RWPE1 (cell line): ENCODE measurements around the gene KCNB1.

ENCODE experiments used
- CTCF ChIA-PET: fragments of 350-600 bp; sonication (Branson Sonifier 250); formaldehyde crosslinking; extraction: SDS; loops from one replicate; lab custom pipeline; 2021; lab: Yijun Ruan, JAX
- POLR2A ChIA-PET: fragments of 400-600 bp; formaldehyde crosslinking; extraction: SDS; loops from one replicate; lab custom pipeline; 2020; ENCODE audit warnings: antibody characterized with exemption; ENCODE audit not compliant: low non-redundant PET; lab: Yijun Ruan, JAX
- DNase-seq: peaks from one replicate; pipeline ENCODE4 v3.0.0; 2012; ENCODE audit warnings: low spot score
- H3K27ac ChIP-seq: fragments of 450-650 bp; 2 replicates; pipeline ENCODE4 v1.5.1; 2017
- CTCF ChIP-seq: fragments of 450-650 bp; conservative IDR thresholded peaks from 2 replicates; pipeline ENCODE4 v1.5.1; 2017; ENCODE audit warnings: low read depth, mild to moderate bottlenecking

The KCNB1 gene

DNA sequence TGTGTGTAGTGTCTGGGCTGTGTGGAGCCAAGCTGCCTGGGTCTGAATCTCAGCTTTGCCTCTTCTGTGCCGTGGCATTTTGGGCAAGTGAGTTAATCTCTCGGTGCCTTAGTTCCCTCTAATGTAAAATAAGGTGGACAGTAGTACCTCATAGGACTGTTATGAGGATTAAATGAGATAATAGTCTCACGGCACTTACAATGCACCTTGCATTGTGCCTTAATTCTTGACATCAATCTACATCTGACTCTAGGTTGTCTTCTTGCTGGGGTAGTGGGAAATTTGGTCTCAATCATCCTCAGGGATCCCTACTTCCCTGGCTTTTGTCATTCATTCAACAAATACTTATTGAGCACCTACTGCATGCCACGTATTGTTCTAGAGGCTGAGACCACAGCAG lies 133.9 kb downstream of the KCNB1 start:
- CTCF ChIA-PET: interaction anchor here (1.0 kb wide), 1 partner anchor 13 kb away, joined by 4 read pairs; no protein-coding TSS in a partner anchor
- no peak for DNase-seq
- POLR2A ChIA-PET: no interaction called here
- H3K27ac ChIP-seq: no peak overlapping the region; the same call in 1 of the 2 replicates
- TF ChIP-seq CTCF: no peak

DNA sequence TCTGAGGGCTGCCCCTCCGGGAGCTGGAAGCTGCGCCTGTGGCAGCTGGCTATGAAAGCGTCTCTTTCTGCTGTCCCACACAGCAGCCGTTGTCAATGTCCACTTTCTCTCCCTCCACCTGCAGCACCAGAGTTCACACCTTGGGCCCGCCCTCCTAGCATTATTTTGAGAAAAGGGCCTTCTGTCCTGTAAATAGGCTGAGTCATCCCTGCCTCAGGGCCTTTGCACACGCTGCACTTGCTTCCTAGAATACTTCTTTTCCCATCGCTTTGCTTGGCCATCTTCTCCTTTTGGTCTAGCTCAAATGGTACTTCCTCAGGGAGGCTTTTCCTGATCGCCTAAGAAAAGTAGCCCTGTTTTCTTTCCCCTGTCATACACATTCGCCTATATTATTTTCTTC lies 135.3 kb downstream of the KCNB1 start:
- DNase-seq: no peak
- ChIA-PET CTCF (interaction anchor here (0.6 to 1.0 kb wide), 2 partner anchors 128 to 139 kb away, joined by 3 read pairs; no protein-coding TSS in a partner anchor), POLR2A (no interaction called here)
- peak overlapping the region; percentile 97 for H3K27ac ChIP-seq
- TF ChIP-seq CTCF: no peak

DNA sequence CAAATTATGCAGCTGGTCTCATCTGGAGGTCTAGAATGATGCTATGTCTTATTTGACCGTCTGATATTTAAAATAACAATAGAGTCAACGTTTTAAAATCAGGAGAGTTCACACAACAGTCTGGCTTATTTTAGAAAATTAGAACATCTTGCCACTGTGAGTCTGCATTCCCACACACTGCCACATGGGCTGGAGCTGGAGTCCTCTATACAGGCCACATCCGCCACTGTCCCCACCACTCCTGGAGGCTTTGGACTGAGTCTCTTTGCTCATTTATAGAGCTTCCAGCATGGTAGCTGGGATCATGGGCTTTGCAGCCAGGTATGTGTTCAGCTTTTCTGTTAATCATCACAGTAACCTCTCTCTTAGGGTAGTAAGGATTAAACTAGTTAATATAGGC lies 135.8 kb downstream of the KCNB1 start:
- ChIA-PET CTCF (interaction anchor here (0.6 to 1.0 kb wide), 2 partner anchors 128 to 140 kb away, joined by 3 read pairs; no protein-coding TSS in a partner anchor), POLR2A (no interaction called here)
- DNase-seq: no peak
- peak overlapping the region; percentile 97 for H3K27ac ChIP-seq
- TF ChIP-seq CTCF: no peak

- DNase-seq: peak; percentile 95
- CTCF ChIA-PET: interaction anchor here (0.7 to 4.0 kb wide), 4 partner anchors 109 to 324 kb away, joined by 3 to 37 read pairs (median 6); no protein-coding TSS in a partner anchor
- POLR2A ChIA-PET: interaction anchor here (0.6 kb wide), 2 partner anchors 81 to 159 kb away, joined by 4 to 5 read pairs; no protein-coding TSS in a partner anchor
- no peak for TF ChIP-seq CTCF
- H3K27ac ChIP-seq: peak overlapping the region; percentile 97
Measured at GRCh38 chr20:49345524-49345923, 136.9 kb downstream of the KCNB1 start.

- H3K27ac ChIP-seq: peak overlapping the region; percentile 97
- ChIA-PET POLR2A (interaction anchor here (0.6 kb wide), 1 partner anchor 81 kb away, joined by 5 read pairs; no protein-coding TSS in a partner anchor), CTCF (interaction anchor here (0.7 to 4.0 kb wide), 4 partner anchors 110 to 324 kb away, joined by 3 to 37 read pairs (median 6); no protein-coding TSS in a partner anchor)
- TF ChIP-seq CTCF: no peak
- DNase-seq: peak; percentile 100
Measured at GRCh38 chr20:49344975-49345374, 137.5 kb downstream of the KCNB1 start.

GRCh38 chr20:49344140-49344539 lies 138.3 kb downstream of the KCNB1 start:
- POLR2A ChIA-PET: no interaction called here
- peak overlapping the region; percentile 97 for H3K27ac ChIP-seq
- TF ChIP-seq CTCF: no peak
- no peak for DNase-seq
- CTCF ChIA-PET: interaction anchor here (0.6 to 4.0 kb wide), 2 partner anchors 140 to 444 kb away, joined by 8 to 37 read pairs; no protein-coding TSS in a partner anchor
